Endodermal cell (in vitro differentiated cells): ENCODE data around the gene MAP2K7. TPM values are rescaled to one million over a fixed set of nuclear protein-coding genes. Genes with fewer than 3 reads are reported as not detected.

ENCODE experiments used
- DNase-seq: peaks from one replicate; pipeline ENCODE4 v3.0.0-alpha.2; 2017
- H3K27ac ChIP-seq: 2 replicates; pipeline ENCODE4 v1.5.1; 2013; ENCODE audit warnings: mild to moderate bottlenecking, low read depth, low read length, moderate library complexity
- H3K27me3 ChIP-seq: 2 replicates; pipeline ENCODE4 v1.6.1; 2013; ENCODE audit warnings: mild to moderate bottlenecking, low read length, moderate library complexity; ENCODE audit not compliant: insufficient read depth, control insufficient read depth, poor library complexity, severe bottlenecking
- H3K36me3 ChIP-seq: 2 replicates; pipeline ENCODE4 v1.7.0; 2013; ENCODE audit warnings: mild to moderate bottlenecking, low read length, moderate library complexity; ENCODE audit not compliant: control insufficient read depth, insufficient read depth
- H3K4me1 ChIP-seq: one replicate; pipeline ENCODE4 v1.7.0; 2013; ENCODE audit warnings: low read length; ENCODE audit not compliant: control insufficient read depth, insufficient read depth
- H3K4me3 ChIP-seq: 2 replicates; pipeline ENCODE4 v1.5.1; 2013; ENCODE audit warnings: mild to moderate bottlenecking, low read length, moderate library complexity
- H3K9ac ChIP-seq: 2 replicates; pipeline ENCODE4 v1.6.1; 2013; ENCODE audit warnings: mild to moderate bottlenecking, low read length, moderate library complexity; ENCODE audit not compliant: poor library complexity, severe bottlenecking; ENCODE audit errors: extremely low read depth
- H3K9me3 ChIP-seq: 2 replicates; pipeline ENCODE4 v1.6.1; 2013; ENCODE audit warnings: mild to moderate bottlenecking, low read length, moderate library complexity; ENCODE audit not compliant: control insufficient read depth
- H3K27ac Mint-ChIP-seq: 2 replicates; pipeline ENCODE4 v1.8.0; 2020; ENCODE audit warnings: mixed read lengths
- H3K27me3 Mint-ChIP-seq: 2 replicates; pipeline ENCODE4 v1.8.0; 2021; ENCODE audit warnings: mild to moderate bottlenecking, mixed read lengths; ENCODE audit not compliant: insufficient read depth
- H3K36me3 Mint-ChIP-seq: 2 replicates; pipeline ENCODE4 v1.8.0; 2020; ENCODE audit warnings: low read depth, mixed read lengths
- H3K4me1 Mint-ChIP-seq: 2 replicates; pipeline ENCODE4 v1.8.0; 2020; ENCODE audit warnings: mixed read lengths
- H3K4me3 Mint-ChIP-seq: 2 replicates; pipeline ENCODE4 v1.8.0; 2020; ENCODE audit warnings: mild to moderate bottlenecking, moderate library complexity, mixed read lengths
- H3K9me3 Mint-ChIP-seq: 2 replicates; pipeline ENCODE4 v1.8.0; 2020; ENCODE audit warnings: mild to moderate bottlenecking, mixed read lengths
- CTCF ChIP-seq: fragments of 200-600 bp; sonication (generic); conservative IDR thresholded peaks from 2 replicates; pipeline ENCODE4 v1.5.0; 2021; ENCODE audit warnings: antibody characterized with exemption, mild to moderate bottlenecking
- WGBS, 2 experiments: methylation state at CpG; one replicate each; pipeline versions ENCODE4 v1.1.5 to v1.1.7; 2013; ENCODE audit warnings: missing lambda C conversion rate in 2 of 2, mixed read lengths in 1 of 2; ENCODE audit not compliant: insufficient coverage in 1 of 2, insufficient read length in 1 of 2; 5-methylcytosine and 5-hydroxymethylcytosine counted together
- total RNA-seq, 2 donors: library from RNA; stranded (reverse); fragmentation: NEBNext Ultra II Directional in 1 of 2; extraction: Animal tissue kit (Norgen Biotek cat#: 25700) in 1 of 2; gene quantifications; 2 replicates in 1 of 2; 3 replicates in 1 of 2; pipeline ENCODE4 v1.2.1, GENCODE V29; 2021

MAP2K7 gene
- total RNA-seq, 2 donors from 2014 or later = 33.4 to 40.0 TPM

GRCh38 chr19:7895565-7895964 is 8.1 kb upstream of the MAP2K7 start:
- 94 to 95% methylated on average over 10 to 13 of the region's 13 CpGs for WGBS, 2 experiments
- H3K9me3 ChIP-seq = no peaks in the 10 kb centered on the region
- peaks cover 5% of the 10 kb centered on the region for H3K27me3 Mint-ChIP-seq
- no peak overlapping the region for H3K9ac ChIP-seq
- peaks cover 9% of the 10 kb centered on the region for H3K36me3 Mint-ChIP-seq
- TF ChIP-seq CTCF = no peak
- H3K9me3 Mint-ChIP-seq = no peaks in the 10 kb centered on the region
- no peak overlapping the region for H3K4me3 Mint-ChIP-seq
- H3K27me3 ChIP-seq = no peaks in the 10 kb centered on the region
- H3K4me3 ChIP-seq = no peak overlapping the region
- H3K27ac Mint-ChIP-seq = no peak overlapping the region
- H3K36me3 ChIP-seq = no peaks in the 10 kb centered on the region
- no peaks in the 10 kb centered on the region for H3K4me1 ChIP-seq
- no peak overlapping the region for H3K27ac ChIP-seq
- no peak for DNase-seq
- no peaks in the 10 kb centered on the region for H3K4me1 Mint-ChIP-seq

GRCh38 chr19:7897292-7897691 is 6.4 kb upstream of the MAP2K7 start:
- Histone ChIP-seq H3K36me3 (no peaks in the 10 kb centered on the region), H3K27ac (no peak overlapping the region), H3K9me3 (no peaks in the 10 kb centered on the region), H3K9ac (no peak overlapping the region), H3K27me3 (no peaks in the 10 kb centered on the region), H3K4me3 (no peak overlapping the region), H3K4me1 (no peaks in the 10 kb centered on the region)
- Mint-ChIP-seq H3K4me1 (no peaks in the 10 kb centered on the region), H3K27me3 (peaks cover 2% of the 10 kb centered on the region), H3K36me3 (peaks cover 9% of the 10 kb centered on the region), H3K9me3 (no peaks in the 10 kb centered on the region), H3K4me3 (no peak overlapping the region), H3K27ac (no peak overlapping the region)
- no peak for DNase-seq
- TF ChIP-seq CTCF = no peak
- 95 to 96% methylated on average over 7 to 11 of the region's 11 CpGs for WGBS, 2 experiments

- no peak overlapping the region for H3K27ac Mint-ChIP-seq
- Histone ChIP-seq H3K27ac (no peak overlapping the region), H3K4me3 (no peak overlapping the region), H3K4me1 (no peaks in the 10 kb centered on the region), H3K9ac (no peak overlapping the region), H3K27me3 (no peaks in the 10 kb centered on the region), H3K9me3 (no peaks in the 10 kb centered on the region), H3K36me3 (no peaks in the 10 kb centered on the region)
- no peak for DNase-seq
- 94 to 95% methylated on average over 16 of the region's 16 CpGs for WGBS, 2 experiments
- no peaks in the 10 kb centered on the region for H3K9me3 Mint-ChIP-seq
- H3K27me3 Mint-ChIP-seq = peaks cover 2% of the 10 kb centered on the region
- H3K4me1 Mint-ChIP-seq = no peaks in the 10 kb centered on the region
- no peak overlapping the region for H3K4me3 Mint-ChIP-seq
- no peak for TF ChIP-seq CTCF
- peaks cover 9% of the 10 kb centered on the region for H3K36me3 Mint-ChIP-seq
Measured at GRCh38 chr19:7898967-7899366, 4.7 kb upstream of the MAP2K7 start.
